HuH-7 (cell line): ENCODE data around the gene AGBL1.
A peak's percentile ranks its signal among the peaks of the same experiment; 100 is the strongest.

Source experiments
- DNase-seq: peaks from one replicate; pipeline ENCODE4 v3.0.0; 2011; ENCODE audit warnings: low spot score

The AGBL1 gene

GRCh38 chr15:86591994-86592735 is 512.5 kb downstream of the AGBL1 start:
- no peak for DNase-seq

DNA sequence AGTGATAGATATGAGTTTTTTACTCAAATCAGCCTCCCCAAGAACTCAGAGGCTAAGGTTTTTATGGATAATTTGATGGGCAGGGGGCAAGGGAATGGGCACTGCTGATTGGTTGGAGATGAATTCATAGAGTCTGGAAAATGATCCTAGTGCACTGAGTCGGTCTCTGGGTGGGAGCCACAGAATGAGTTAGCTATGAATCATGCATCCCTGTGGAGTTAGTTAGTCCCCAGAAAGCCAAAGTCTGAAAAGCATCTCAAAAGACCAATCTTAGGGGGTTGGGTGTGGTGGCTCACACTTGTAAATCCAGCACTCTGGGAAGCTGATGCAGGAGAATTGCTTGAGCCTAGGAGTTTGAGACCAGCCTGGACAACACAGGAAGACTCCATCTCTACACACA is 516.1 kb downstream of the AGBL1 start:
- DNase-seq, result no peak

- DNase-seq, result no peak
These were observed 523.8 kb downstream of the AGBL1 start for GRCh38 chr15:86603466-86603865.

GRCh38 chr15:86608461-86609205 is 529.0 kb downstream of the AGBL1 start:
- no peak for DNase-seq

GRCh38 chr15:86609275-86609674 is 529.6 kb downstream of the AGBL1 start:
- DNase-seq, result no peak

- no peak for DNase-seq
These were observed 530.4 kb downstream of the AGBL1 start for GRCh38 chr15:86610038-86610437.

- no peak for DNase-seq
These were observed 531.9 kb downstream of the AGBL1 start for GRCh38 chr15:86611417-86612040.

DNA sequence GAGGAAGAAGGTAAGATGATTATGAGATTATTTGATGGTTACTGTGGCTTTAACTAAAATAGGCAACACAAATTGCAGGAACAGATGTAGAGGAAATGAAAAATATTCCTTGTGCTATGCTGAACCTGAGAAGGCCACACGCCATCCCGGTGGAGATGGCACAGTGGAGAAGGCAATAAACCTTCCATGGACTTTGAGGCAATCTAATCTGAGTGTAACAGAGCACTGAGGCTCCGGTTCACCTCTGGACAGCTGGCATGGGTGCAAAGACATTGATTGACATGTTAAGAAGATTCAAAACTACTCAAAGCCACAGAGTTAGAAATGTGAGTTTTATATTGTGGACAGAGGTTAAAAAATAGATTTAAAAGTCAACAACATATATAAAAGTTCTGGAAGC is 535.7 kb downstream of the AGBL1 start:
- no peak for DNase-seq

DNA sequence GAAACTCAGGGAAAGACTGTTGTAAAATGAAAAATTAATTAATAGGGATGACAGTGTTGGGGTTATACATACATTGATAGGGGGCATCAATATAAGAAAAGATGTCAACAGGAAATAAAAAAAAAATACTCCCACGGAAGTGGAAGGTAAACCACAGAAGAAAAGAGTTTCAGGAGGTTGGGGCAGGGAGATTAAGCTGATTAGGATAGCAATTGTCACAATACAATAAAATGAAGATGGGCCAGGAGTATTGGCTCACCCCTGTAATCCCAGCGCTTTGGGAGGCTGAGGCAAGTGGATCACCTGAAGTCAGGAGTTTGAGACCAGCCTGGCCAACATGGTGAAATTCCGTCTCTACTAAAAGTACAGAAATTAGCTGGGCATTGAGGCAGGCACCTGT is 536.1 kb downstream of the AGBL1 start:
- no peak for DNase-seq

DNA sequence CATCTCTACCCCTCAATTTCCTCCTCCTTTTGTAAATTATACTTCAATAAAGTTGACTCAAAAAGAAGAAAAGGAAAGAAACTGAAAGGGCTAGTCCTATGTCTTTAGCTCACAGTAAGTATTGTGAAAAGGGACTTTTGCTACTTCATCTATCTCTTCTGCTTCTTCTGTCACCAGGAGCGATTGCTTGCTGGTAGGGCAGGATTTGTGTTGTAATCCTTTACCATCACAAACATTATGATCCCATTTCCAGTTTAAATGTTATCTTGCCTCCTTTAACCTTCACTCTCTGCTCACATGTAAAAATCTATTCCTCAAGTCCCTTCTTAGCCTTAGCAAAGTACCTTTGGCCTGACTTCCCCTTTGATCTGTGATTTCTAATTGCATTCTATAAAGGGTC is 537.1 kb downstream of the AGBL1 start:
- no peak for DNase-seq

- no peak for DNase-seq
These were observed 540.5 kb downstream of the AGBL1 start for GRCh38 chr15:86620157-86620556.

- DNase-seq, result no peak
These were observed 541.1 kb downstream of the AGBL1 start for GRCh38 chr15:86620641-86621349.

DNA sequence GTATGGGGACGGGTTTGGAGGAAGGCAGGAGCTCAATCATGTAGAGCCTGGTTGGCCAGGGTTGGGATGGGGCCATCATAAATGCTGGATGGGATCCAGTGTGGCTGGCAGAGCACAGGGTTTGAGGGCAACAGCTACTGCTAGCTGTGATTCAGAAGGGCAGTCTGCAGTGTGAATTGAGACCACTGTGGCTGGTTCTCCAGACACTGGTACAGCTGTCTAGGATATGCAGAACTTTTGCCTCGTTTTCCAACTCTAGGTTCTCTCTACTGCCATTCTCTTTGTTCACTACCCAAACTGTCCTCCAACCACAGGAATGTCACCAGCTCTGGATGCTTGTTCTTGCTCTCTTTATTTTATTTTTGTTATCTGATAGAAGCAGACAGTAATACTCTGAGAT is 543.6 kb downstream of the AGBL1 start:
- no peak for DNase-seq

DNA sequence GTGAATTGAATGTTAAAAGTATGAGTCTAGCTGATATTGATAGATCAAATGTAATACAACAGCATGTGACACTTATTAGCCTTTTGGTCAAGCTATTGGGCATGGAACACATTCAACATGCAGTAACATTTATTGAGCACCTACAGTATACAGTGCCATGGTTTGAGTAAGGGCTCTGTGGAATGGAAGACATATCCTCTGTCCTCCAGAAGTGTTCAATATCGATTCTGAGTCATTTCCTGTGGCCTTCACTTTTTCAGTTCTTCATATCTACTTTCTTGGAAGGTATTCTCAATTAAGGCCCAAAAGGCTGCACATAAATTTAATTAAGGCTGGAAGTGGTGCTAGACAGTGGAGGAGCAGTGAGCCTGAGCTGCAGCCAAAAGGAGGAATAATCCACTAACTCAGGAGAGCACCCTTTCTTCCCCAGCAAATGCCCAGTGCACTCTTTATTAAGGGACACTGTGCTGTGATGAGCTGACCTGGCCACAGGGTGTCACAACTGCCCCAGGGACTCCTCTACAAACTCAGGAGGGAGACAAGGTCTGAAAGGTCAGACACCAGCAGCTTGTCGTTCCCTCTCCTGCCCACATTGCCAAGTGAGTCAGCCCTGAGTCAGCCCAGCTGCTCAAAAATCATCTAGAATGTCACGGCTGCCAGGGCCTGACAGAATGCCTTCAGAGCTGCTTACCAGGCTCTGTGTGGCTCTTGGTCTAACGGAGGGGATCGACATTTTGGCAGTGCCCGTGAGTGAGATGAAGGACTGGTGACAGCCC is 544.8 kb downstream of the AGBL1 start:
- peak; percentile 61 for DNase-seq

DNA sequence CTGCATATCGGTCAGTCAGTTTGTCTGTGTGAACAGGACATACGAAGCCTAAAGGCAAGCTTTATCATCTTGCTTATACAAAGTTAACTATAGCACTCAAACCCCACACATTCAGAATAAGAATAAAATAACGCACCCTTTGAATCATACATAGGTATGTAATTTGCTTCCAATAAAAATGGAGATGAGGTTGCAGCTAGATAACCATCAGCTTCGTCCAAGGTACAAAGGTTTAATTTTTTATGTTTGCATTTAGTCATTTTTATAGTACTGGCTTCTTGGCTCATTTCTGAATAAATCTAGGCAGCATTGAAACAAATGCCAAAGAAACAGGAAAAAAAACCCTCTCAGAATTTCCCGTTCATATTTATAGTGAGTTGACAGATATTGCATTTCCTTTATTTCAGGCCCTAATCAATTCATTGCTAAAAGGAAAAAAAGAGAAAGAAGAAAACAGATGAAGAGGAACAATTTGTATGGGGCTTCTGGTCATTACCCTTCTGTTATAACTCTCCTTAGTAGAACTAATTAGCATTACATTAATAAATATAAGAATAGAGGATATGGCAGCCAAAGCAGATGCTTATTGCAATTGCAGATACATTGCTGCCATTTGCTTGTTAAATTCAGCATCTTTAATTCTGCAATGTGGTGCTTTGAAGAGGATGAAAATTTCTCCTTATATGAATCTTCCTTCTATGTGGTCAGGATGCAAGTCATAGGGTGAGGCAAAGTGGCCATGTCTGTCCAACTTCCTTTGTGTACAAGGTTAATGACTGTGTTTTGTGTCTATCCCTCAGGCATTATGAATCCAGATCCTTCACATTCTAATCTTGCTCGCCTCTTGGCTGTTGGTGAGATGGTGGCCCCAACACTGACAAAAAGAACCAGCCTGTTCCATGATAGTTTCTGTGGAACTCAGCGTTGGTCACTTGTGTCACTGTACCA is 550.0 kb downstream of the AGBL1 start:
- no peak for DNase-seq

- DNase-seq, result no peak
These were observed 551.3 kb downstream of the AGBL1 start for GRCh38 chr15:86630946-86631345.

DNA sequence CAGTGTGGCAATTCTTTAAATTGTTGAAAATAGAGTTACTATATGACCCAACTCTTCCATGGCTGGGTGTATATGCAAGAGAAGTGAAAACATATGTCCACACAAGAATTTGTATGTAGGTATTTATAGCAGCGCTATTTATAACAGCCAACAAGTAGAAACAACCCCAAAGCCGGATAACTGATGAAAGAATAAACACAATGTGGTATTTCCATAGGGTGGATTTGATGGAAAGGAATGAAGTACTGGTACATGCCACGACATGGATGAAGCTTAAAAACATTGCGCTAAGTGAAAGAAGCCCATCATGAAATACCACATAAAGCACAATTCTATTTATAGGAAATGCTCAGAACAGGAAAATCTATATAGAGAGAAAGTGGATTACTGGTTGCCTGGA is 554.5 kb downstream of the AGBL1 start:
- DNase-seq, result no peak

DNA sequence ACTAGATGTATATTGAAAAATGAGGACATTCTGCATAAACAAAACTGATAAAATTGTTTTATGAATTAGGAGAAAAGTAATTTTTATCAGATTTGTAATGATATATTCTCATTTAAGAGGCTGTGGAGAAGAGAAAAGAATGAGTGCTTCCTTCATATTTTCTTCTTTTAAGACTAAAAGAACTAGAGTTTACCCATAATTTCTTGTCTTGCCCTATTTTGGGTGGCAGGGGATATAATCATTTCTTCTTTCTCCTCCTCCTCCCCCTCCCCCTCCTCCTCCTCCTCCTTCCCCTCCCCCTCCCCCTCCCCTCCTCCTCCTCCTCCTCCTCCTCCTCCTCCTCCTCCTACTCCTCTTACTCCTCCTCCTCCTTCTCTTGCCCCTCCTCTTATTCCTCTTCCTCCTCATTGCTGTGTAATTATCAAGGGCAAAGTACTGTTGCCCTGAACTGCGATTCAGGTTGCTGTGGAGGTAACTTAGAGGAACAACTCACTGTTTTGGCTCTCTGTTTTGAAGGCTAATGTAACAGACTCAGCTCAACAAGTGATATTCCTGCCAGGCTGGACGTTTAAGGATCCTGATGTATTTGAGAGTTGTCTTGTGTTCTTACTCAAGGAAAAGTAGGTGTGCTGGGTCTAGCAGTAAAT is 555.4 kb downstream of the AGBL1 start:
- no peak for DNase-seq

DNA sequence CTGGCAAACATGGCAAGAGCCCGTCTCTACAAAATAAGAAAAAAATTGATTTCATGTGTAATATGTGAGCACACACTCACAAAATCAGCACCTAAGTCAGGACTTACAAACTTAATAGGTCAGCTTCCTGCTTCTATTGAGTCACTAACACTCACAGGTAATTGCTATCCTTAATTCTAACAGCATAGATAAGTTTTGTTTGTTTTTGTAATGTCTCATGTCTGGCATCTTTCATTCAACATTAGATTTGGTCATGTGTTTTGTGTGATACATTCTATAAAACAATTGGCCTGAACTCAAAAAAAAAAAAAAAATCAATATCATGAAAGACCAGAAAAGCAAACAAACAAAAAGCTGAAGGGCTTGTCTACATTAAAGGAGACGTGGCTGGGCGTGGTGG is 564.7 kb downstream of the AGBL1 start:
- DNase-seq, result no peak

DNA sequence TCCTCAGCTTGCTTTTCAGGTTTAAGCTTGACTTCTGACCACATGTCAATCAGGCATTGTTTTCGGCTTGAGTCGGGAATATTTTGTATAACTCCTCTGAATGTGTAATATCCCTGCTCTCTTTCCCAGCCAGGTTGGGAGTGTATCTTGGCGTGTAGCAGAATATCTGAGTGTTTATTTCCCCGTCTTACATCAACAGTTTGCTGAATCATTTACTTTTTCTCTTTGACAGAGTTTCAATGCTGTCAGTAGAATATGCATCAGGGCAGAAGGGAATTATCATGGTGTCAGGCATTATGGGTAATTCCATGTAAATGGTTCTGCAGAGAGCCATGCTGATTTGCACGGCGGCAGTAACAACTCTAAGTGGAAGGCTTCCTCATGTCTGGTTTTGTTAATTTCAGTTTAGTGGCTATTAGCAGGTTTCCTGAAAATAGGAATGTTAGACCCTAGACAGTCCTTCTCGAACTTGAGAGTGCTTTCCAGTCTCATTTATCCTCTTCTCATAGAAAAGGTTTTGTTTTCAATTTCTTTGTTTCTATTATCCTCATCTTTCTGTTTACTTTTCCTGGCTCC is 566.3 kb downstream of the AGBL1 start:
- no peak for DNase-seq
